GM18517 (cell line): ENCODE data around the gene PLA2G15.

Source experiments
- ATAC-seq: cut with Tn5 transposase; IDR thresholded peaks from one replicate; pipeline ENCODE4 v1.9.1; 2021; ENCODE audit warnings: mild to moderate bottlenecking, moderate library complexity; ENCODE audit not compliant: unreplicated experiment

PLA2G15 gene

DNA sequence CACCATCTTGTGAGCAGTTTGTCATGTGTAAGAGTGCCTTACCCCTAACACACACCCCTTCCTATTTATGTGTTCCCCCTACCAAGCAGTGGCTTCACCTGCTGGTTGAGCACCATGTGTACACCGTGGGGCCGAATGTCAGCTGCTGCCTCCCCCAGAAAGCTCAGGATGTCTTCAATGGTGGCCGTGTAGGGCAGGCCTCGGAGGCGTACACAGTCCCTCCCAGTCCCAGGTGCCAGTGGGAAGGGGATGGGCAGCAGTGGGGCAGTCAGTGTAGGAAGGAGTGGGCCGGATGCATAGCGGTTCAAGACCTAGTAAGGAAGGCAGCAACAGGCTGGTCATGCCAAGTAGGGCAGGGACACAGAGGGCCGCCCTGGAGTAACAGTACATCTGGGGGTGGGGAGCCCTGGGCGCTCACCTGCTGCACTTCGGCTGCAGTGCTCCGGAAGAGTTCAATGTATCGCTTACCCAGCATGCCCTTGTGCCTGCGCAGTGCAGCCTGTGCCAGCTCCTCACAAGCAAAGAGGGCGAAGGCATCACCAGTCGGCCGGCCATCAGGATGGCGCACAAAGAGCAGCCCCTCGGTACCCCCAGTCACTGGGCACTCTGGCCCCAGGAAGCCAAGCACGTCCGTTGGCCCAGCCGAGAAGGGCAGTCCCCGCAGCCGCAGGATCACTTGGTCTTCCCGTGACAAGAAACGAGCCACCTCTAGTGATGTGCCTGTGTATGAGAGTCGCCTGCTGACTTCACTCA, 13.6 kb upstream of the PLA2G15 start:
- no peak for ATAC-seq

GRCh38 chr16:68232335-68232734, 12.8 kb upstream of the PLA2G15 start:
- no peak for ATAC-seq

- ATAC-seq: no peak
These were observed 11.9 kb upstream of the PLA2G15 start for GRCh38 chr16:68233085-68233834.

DNA sequence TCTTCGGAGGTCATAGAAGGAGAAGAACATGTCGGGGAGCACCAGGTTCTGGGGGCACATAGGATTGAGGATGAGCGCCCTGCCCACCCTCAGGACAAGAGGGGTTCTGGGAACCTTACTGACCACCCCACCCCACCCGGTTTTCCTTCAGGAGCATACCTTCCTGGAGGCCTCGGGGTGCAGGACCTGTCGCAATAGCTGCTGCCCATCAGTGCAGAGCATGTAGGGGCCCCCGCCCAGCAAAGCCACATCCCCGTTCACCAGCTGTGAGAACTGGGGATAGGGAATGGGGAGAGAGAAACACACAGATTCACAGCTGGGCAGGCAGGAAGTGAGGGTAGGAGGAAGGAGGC, 11.4 kb upstream of the PLA2G15 start:
- ATAC-seq: no peak

DNA sequence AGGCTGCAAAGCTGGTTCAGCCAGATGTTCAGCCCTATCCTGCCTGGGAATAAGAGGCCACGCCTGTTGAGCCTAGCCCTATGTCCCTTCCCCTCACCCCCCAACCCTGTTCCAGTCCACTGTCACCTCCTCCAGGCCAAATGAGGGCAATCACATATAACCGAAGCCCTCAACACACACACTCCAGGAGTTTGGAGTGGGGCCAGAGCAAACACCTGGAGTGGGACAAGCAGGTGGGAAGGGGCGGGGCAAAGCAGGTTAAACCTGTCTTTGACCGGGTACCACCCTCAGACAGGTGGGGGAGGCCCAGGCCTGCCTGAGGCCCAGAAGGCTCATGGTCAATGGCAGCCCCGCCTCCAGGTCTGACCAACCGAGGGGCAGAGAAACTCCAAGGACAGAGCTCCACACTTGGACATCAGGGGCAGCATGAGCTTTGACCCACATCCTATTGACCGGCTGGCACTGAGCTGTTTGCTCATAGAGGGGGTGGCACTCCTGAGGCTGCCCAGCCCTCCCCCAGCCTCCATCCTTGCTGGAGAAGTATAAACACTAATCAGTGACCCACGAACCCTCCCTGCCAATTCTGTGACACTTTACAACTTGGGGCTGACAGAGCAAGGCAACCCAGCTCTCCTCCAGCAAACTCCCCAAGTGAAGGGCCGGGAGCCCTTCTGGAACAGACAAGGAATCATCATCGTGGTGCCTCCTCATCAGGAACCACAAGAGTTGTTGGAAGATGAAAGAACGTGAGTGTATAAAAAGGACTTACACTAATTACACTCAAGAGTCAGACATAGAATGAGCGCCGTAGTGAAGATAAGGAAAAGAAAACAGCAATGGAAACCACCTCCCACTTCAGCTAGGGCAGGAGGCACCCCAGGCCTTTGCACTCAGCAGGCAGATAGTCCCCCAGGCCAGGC, 10.7 kb upstream of the PLA2G15 start:
- no peak for ATAC-seq

DNA sequence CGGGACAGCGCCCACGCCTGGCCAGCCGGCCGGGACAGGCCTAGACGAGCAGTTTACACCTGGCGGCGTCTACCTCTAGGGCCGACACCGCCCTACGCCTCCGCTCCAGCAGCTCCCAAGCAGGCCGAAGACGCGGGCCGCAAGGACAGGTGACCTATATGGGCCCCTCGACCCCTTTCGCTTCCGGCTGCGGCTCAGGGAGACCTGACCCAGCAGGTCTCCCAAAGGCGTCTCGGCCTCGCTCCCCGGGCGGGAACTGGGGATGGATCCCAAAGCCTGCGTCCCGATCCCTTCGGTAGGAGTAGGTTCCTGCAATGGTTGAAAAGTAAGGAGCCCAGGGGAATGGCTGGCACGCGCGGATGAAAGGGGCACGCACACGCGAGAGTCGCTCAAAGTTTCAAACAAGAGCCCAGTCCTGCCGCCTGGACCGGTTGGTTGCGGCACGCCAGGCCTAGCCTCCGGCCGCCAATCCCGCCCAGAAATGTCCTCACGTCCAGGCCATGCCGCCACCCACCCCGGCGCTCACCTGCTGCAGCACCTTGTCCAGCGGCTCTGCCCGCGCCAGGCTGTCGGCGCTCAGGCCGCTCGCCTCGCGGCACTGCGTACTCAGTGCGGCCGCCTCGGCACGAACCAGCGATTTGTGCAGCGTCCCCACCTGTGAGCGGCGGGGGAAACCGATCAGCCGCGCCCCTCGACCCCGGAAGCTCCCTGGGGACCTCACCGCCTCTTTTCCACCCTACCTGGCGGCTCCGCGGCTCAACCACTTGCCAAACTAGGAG, 9.9 kb upstream of the PLA2G15 start:
- ATAC-seq: no peak

- ATAC-seq: no peak
These were observed 9.4 kb upstream of the PLA2G15 start, which contains the start of gene ESRP2 for GRCh38 chr16:68235887-68236136. Gene ESRP2 (minus strand): TSS chr16:68236127. CDS start chr16:68236045, 82 bp downstream.

DNA sequence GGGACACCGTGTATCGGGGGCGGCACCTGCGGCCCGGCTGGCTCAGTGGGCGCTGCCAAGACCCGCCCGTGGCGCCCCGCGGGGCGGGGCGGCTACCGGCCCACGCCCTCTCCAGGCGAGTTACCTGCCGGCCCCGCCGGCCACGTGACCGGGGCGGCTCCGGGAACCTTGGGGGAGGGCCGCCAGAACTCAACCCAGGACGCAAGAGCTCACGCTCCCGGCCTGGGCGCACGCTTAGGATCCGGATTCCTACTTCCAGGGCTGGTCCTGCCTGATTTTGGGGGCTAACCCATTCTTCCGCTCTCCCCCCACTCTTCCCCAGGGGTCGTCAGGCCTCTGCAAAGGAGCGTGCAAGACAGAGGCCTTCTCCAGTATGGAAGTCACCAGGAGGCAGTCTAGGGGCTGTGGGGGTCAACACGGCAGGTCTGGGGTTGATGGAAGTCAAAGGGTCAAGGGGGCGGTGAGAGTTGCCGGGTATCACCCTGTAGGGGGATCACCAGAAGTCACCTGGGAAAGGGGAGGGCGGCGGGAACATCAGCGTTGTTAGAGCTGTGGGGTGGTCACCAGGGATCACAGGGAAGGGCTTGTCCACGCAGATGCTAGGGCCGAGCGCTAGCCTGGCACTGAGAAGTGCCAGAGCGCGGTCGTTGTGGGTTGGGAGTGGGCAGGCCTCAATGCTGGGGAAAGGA, 8.9 kb upstream of the PLA2G15 start:
- no peak for ATAC-seq

- no peak for ATAC-seq
These were observed 8.3 kb upstream of the PLA2G15 start for GRCh38 chr16:68236826-68237242.

GRCh38 chr16:68237243-68238028, 7.7 kb upstream of the PLA2G15 start:
- peak; percentile 83 for ATAC-seq

- no peak for ATAC-seq
These were observed 7.2 kb upstream of the PLA2G15 start for GRCh38 chr16:68238029-68238345.

DNA sequence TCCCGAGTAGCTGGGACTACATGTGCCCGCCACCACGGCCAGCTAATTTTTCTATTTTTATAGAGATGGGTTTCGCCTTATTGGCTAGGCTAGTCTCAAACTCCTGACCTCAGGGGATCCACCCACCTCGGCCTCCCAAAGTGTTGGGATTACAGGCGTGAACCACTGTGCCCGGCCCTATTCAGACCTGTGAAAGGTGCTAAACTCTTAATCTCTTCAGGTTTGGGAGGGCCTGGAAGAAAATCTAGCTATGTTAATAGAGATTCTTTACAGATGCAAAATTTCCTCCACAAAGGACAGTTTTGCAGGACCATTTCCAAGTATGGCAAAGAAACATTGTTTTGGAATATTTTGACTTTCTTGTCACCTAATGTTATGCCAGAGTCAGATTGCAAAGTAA, 3.1 kb upstream of the PLA2G15 start:
- ATAC-seq: no peak

DNA sequence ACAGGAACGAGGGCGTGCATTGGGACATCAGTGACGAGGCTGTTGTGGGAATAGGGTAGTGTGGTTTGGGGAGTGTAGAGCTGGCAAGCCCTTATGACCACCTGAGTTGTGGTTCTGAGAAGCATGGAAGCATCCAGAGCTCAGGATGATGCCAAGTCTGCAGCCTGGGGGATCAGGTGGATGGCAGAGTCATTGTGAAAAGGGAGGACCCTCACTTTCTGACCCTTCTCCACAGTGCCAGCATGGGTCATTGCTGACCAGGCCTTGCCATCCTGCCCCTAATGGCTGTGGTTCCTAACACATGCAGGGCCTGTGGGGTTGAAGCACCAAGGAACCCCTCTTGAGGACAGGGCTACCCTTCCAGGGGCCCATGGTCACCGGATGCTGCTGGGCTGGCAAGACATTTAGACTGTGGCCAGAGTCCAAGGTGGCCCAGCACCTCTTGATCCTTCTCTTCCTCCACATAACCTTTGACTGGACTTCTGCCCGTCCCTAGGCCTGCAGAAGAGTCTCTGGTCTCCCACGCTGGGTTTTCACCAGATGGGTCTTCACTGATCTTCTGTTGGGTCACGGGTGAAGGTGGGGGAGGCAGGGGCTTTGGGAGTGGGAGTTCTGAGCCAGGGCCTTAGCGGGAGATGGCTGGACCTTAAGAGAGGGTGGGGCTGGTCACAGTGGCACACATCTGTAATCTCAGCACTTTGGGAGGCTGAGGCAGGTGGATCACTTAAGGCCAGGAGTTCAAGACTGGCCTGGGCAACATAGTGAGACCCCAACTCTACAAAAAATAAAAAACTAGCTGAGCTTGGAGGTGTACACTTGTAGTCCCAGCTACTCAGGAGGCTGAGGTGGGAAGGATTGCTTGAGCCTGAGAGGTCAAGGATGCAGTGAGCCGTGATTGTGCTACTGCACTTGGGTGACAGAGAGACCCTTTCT, 2.0 kb upstream of the PLA2G15 start:
- no peak for ATAC-seq

DNA sequence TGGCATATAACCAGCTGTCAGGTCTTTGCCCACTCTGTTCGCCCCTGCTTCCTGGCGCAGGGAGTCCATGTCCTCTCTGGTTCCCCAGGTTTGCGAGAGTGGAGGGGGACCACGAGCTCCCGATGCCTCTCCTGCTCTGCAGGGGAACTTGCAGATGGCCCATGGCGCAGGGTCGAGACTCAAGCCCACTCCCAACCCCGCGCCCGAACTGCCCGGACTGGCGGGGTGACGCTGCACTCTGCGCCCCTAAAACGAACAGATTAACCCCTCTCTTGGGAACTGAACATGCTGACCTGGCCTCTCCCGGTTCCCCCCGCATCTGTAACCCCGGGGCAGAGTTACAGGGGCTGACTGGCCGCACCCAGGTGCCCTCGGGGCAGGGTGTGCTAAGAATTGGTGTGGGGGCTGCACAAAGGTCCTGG, 681 bp upstream of the PLA2G15 start:
- no peak for ATAC-seq

- ATAC-seq: no peak
These were observed 948 bp downstream of the PLA2G15 start for GRCh38 chr16:68246121-68246520.

- no peak for ATAC-seq
These were observed 1.5 kb downstream of the PLA2G15 start for GRCh38 chr16:68246666-68247065.

- no peak for ATAC-seq
These were observed 2.2 kb downstream of the PLA2G15 start for GRCh38 chr16:68247400-68247799.

- ATAC-seq: no peak
These were observed 2.8 kb downstream of the PLA2G15 start for GRCh38 chr16:68247932-68248331.

DNA sequence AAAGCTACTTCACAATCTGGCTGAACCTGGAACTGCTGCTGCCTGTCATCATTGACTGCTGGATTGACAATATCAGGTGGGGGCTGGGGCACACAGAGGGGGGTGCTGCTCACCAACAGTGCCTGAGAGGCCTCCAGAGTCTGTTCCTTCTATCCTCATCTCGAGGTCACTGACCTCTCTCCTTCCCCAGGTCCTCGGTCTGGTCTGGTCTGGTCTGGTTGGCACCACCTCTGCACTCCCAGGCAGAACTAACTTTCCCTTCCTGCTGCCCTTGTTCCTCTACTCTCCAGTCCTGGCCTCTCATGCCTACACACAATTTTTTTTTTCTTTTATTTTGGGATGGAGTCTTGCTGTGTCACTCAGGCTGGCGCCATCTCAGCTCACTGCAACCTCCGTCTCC, 4.2 kb downstream of the PLA2G15 start:
- ATAC-seq: no peak
